Liver (tissue), 3 donors: ENCODE data around the gene ATXN10.

Experiments used
- CTCF ChIP-seq: fragments of 150-350 bp; IDR thresholded peaks from 2 replicates; pipeline ENCODE4 v1.5.1; 2017; ENCODE audit warnings: improper control_type of control experiment, low read depth, low read length; ENCODE audit not compliant: missing input control
- EGR1 ChIP-seq, 2 donors: IDR thresholded peaks; 2 replicates each; pipeline ENCODE4 v1.6.1; 2016 to 2018; ENCODE audit warnings: antibody characterized with exemption in 2 of 2, low read depth in 2 of 2
- JUND ChIP-seq, 2 donors: IDR thresholded peaks; 2 replicates each; pipeline ENCODE4 v1.6.1; 2016; ENCODE audit warnings: antibody characterized with exemption in 2 of 2
- RXRA ChIP-seq, 2 donors: IDR thresholded peaks; 2 replicates each; pipeline ENCODE4 v1.6.1; 2017 to 2018; ENCODE audit warnings: antibody characterized with exemption in 2 of 2, mild to moderate bottlenecking in 1 of 2
- TAF1 ChIP-seq: conservative IDR thresholded peaks from 2 replicates; pipeline ENCODE4 v1.6.1; 2016; ENCODE audit warnings: antibody characterized with exemption, mild to moderate bottlenecking
- YY1 ChIP-seq: IDR thresholded peaks from 2 replicates; pipeline ENCODE4 v1.6.1; 2016; ENCODE audit warnings: antibody characterized with exemption, mild to moderate bottlenecking
- ZBTB33 ChIP-seq: IDR thresholded peaks from 2 replicates; pipeline ENCODE4 v1.6.1; 2016; ENCODE audit warnings: antibody characterized with exemption
- TF ChIP-seq, protein P1 (sequence below): IDR thresholded peaks from 2 replicates; pipeline ENCODE4 v1.6.1; 2016; ENCODE audit warnings: antibody characterized with exemption
- donor health status: healthy.
- donor health status: healthy.

DNA sequence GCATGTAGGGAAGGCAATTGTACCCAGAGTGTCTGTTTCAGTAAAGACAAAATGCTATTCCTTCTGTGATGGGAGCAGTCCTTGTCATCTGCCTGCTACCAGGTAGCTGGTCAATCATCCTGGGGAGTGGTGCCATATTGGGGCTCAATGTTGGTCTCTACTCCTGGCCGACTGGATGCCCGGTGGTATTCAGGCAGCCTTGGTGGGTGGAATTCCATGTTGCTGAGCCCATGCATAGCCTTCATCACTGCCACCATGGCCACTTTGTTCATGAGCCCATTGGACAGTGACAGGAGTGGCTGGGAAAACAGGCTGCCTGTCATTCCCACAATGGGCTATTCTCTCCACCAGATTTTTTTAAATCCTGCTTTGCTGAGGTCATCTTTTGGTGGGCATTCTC lies 184.3 kb downstream of the ATXN10 start:
- TF ChIP-seq CTCF (no peak), YY1 (no peak), TAF1 (no peak), ZBTB33 (no peak), RXRA (IDR thresholded peaks at IDR 0.05) (no peak), JUND (IDR thresholded peaks at IDR 0.05) (no peak), EGR1 (IDR thresholded peaks at IDR 0.05; ENCODE audit: low read depth in 2 of 2) (no peak)
- TF ChIP-seq, protein P1, sequence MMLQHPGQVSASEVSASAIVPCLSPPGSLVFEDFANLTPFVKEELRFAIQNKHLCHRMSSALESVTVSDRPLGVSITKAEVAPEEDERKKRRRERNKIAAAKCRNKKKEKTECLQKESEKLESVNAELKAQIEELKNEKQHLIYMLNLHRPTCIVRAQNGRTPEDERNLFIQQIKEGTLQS = no peak
